Measurements from ENCODE around the gene PRPSAP2.
"Not testable (repeated sequence)": the region's sequence is repeated elsewhere in the genome, so short reads cannot be mapped to it uniquely, and the experiment has no call there.

Gene PRPSAP2

GRCh38 chr17:18910881-18911280, 53.0 kb downstream of the PRPSAP2 start:
- no peak for ATAC-seq (replicated peaks)

GRCh38 chr17:18916816-18917500, 59.0 kb downstream of the PRPSAP2 start:
- Mint-ChIP-seq H3K27me3 (no peaks in the 10 kb centered on the region), H3K4me3 (peak overlapping the region in 1 of 2 donors; percentile 60), H3K36me3 (peaks cover 52 to 71% of the 10 kb centered on the region in 2 donors), H3K9me3 (no peaks in the 10 kb centered on the region), H3K4me1 (peaks cover 33 to 54% of the 10 kb centered on the region in 2 donors), H3K27ac (peak overlapping the region; percentile 74)
- DNase-seq = no peak
- peak; percentile 40 to 53 for ATAC-seq (replicated peaks)

More at GRCh38 chr17:18910881-18911280, 53.0 kb downstream of the PRPSAP2 start:
- Mint-ChIP-seq H3K4me1 (peaks cover 6 to 14% of the 10 kb centered on the region in 2 donors), H3K27me3 (no peaks in the 10 kb centered on the region), H3K4me3 (no peak overlapping the region), H3K27ac (no peak overlapping the region), H3K9me3 (no peaks in the 10 kb centered on the region), H3K36me3 (peaks cover 51 to 63% of the 10 kb centered on the region in 2 donors)
- no peak for DNase-seq

GRCh38 chr17:18917506-18918032, 59.6 kb downstream of the PRPSAP2 start:
- H3K27ac Mint-ChIP-seq = peak overlapping the region; percentile 84
- H3K4me3 Mint-ChIP-seq = no peak overlapping the region
- peaks cover 47 to 66% of the 10 kb centered on the region in 2 donors for H3K36me3 Mint-ChIP-seq
- no peak for DNase-seq
- H3K4me1 Mint-ChIP-seq = peaks cover 34 to 57% of the 10 kb centered on the region in 2 donors
- ATAC-seq (replicated peaks) = no peak
- no peaks in the 10 kb centered on the region for H3K9me3 Mint-ChIP-seq
- H3K27me3 Mint-ChIP-seq = no peaks in the 10 kb centered on the region

GRCh38 chr17:18919963-18920362, 62.0 kb downstream of the PRPSAP2 start:
- ATAC-seq (replicated peaks) = no peak
- no peak for DNase-seq
- Mint-ChIP-seq H3K4me3 (no peak overlapping the region), H3K27ac (peak overlapping the region; percentile 80), H3K27me3 (no peaks in the 10 kb centered on the region), H3K36me3 (peaks cover 35 to 49% of the 10 kb centered on the region in 2 donors), H3K4me1 (peaks cover 38 to 60% of the 10 kb centered on the region in 2 donors), H3K9me3 (no peaks in the 10 kb centered on the region)

- DNase-seq (no peak), ATAC-seq (replicated peaks) (no peak)
- Mint-ChIP-seq H3K4me1 (peaks cover 40 to 59% of the 10 kb centered on the region in 2 donors), H3K27ac (peak overlapping the region; percentile 68), H3K4me3 (peak overlapping the region; percentile 8 to 44), H3K9me3 (no peaks in the 10 kb centered on the region), H3K36me3 (peaks cover 31 to 45% of the 10 kb centered on the region in 2 donors), H3K27me3 (no peaks in the 10 kb centered on the region)
Observed at GRCh38 chr17:18920911-18921441, 63.0 kb downstream of the PRPSAP2 start.

GRCh38 chr17:18921485-18921884, 63.6 kb downstream of the PRPSAP2 start:
- H3K36me3 Mint-ChIP-seq = peaks cover 27 to 40% of the 10 kb centered on the region in 2 donors
- no peak for ATAC-seq (replicated peaks)
- peak overlapping the region; percentile 68 for H3K27ac Mint-ChIP-seq
- no peaks in the 10 kb centered on the region for H3K9me3 Mint-ChIP-seq
- no peak for DNase-seq
- H3K4me1 Mint-ChIP-seq = peaks cover 39 to 54% of the 10 kb centered on the region in 2 donors
- peak overlapping the region; percentile 44 to 60 for H3K4me3 Mint-ChIP-seq
- no peaks in the 10 kb centered on the region for H3K27me3 Mint-ChIP-seq

GRCh38 chr17:18921912-18922451, 64.1 kb downstream of the PRPSAP2 start:
- DNase-seq = peak; percentile 28
- Mint-ChIP-seq H3K4me3 (peak overlapping the region; percentile 60 to 70), H3K36me3 (peaks cover 22 to 38% of the 10 kb centered on the region in 2 donors), H3K27me3 (no peaks in the 10 kb centered on the region), H3K27ac (peak overlapping the region; percentile 95), H3K4me1 (peaks cover 35 to 49% of the 10 kb centered on the region in 2 donors), H3K9me3 (no peaks in the 10 kb centered on the region)
- ATAC-seq (replicated peaks) = peak; percentile 96 to 97

- Mint-ChIP-seq H3K4me3 (peak overlapping the region in 1 of 2 donors; percentile 60), H3K4me1 (peaks cover 31 to 43% of the 10 kb centered on the region in 2 donors), H3K27ac (peak overlapping the region; percentile 75), H3K36me3 (peaks cover 17 to 35% of the 10 kb centered on the region in 2 donors)
- H3K9me3 Mint-ChIP-seq, DNase-seq, H3K27me3 Mint-ChIP-seq: not testable (repeated sequence)
- ATAC-seq (replicated peaks) = peak in 1 of 2 donors; percentile 12
Observed at GRCh38 chr17:18922596-18922995, 64.7 kb downstream of the PRPSAP2 start.

GRCh38 chr17:18925187-18925586, 67.3 kb downstream of the PRPSAP2 start:
- Mint-ChIP-seq H3K27ac (no peak overlapping the region), H3K4me3 (no peak overlapping the region), H3K4me1 (peaks cover 17 to 24% of the 10 kb centered on the region in 2 donors), H3K9me3 (no peaks in the 10 kb centered on the region), H3K36me3 (peaks cover 20 to 34% of the 10 kb centered on the region in 2 donors), H3K27me3 (no peaks in the 10 kb centered on the region)
- ATAC-seq (replicated peaks) (no peak), DNase-seq (no peak)

- no peak overlapping the region for H3K27ac Mint-ChIP-seq
- H3K4me3 Mint-ChIP-seq = no peak overlapping the region
- H3K27me3 Mint-ChIP-seq = no peaks in the 10 kb centered on the region
Observed at GRCh38 chr17:18928628-18929125, 70.7 kb downstream of the PRPSAP2 start.

GRCh38 chr17:18932360-18933055, 74.6 kb downstream of the PRPSAP2 start:
- Mint-ChIP-seq H3K36me3 (peaks cover 30 to 43% of the 10 kb centered on the region in 2 donors), H3K9me3 (no peaks in the 10 kb centered on the region), H3K4me3 (peak overlapping the region in 1 of 2 donors; percentile 28), H3K4me1 (peaks cover 11 to 20% of the 10 kb centered on the region in 2 donors), H3K27me3 (peaks cover 0 to 11% of the 10 kb centered on the region in 2 donors), H3K27ac (peak overlapping the region; percentile 91)
- DNase-seq (no peak), ATAC-seq (replicated peaks) (peak; percentile 71)

More at GRCh38 chr17:18928628-18929125, 70.7 kb downstream of the PRPSAP2 start:
- Mint-ChIP-seq H3K36me3 (peaks cover 33 to 54% of the 10 kb centered on the region in 2 donors), H3K9me3 (no peaks in the 10 kb centered on the region), H3K4me1 (peaks cover 13 to 16% of the 10 kb centered on the region in 2 donors)
- DNase-seq (no peak), ATAC-seq (replicated peaks) (no peak)

GRCh38 chr17:18933102-18934058, 75.4 kb downstream of the PRPSAP2 start:
- peaks cover 0 to 11% of the 10 kb centered on the region in 2 donors for H3K27me3 Mint-ChIP-seq
- no peaks in the 10 kb centered on the region for H3K9me3 Mint-ChIP-seq
- H3K27ac Mint-ChIP-seq = peak overlapping the region; percentile 91
- ATAC-seq (replicated peaks) = peak; percentile 92 to 93
- peak; percentile 39 for DNase-seq
- peaks cover 28 to 39% of the 10 kb centered on the region in 2 donors for H3K36me3 Mint-ChIP-seq
- peaks cover 11 to 20% of the 10 kb centered on the region in 2 donors for H3K4me1 Mint-ChIP-seq
- H3K4me3 Mint-ChIP-seq = no peak overlapping the region
